Fibroblast of lung (primary cell): ENCODE data around the gene USP24.

Experiments
- CTCF ChIP-seq, 2 donors: IDR thresholded peaks in 1 of 2; conservative IDR thresholded peaks in 1 of 2; 1 replicate in 1 of 2; 2 replicates in 1 of 2; pipeline ENCODE4 v1.5.1; 2011 to 2012; ENCODE audit warnings: low read length in 2 of 2, control low read depth in 1 of 2, inconsistent platforms in 1 of 2, low read depth in 1 of 2, mild to moderate bottlenecking in 1 of 2
- EZH2 ChIP-seq: IDR thresholded peaks from 2 replicates; pipeline ENCODE4 v1.5.1; 2012; ENCODE audit warnings: low read length, control low read depth, mild to moderate bottlenecking; ENCODE audit errors: missing control alignments

GRCh38 chr1:55076356-55076755 is 138.8 kb downstream of the USP24 start:
- TF ChIP-seq CTCF (conservative IDR thresholded peaks at IDR 0.05 in 1 of 2, IDR thresholded peaks at IDR 0.05 in 1 of 2; ENCODE audit: low read depth in 1 of 2, low read length in 2 of 2) = no peak
- no peak for TF ChIP-seq EZH2
